HUDEP-2 (cell line): ENCODE measurements around the gene IL16.
A peak's percentile ranks its signal among the peaks of the same experiment; 100 is the strongest.
"Not testable (repeated sequence)": the region's sequence is repeated elsewhere in the genome, so short reads cannot be mapped to it uniquely, and the experiment has no call there.

Experiments
- DNase-seq, 76 experiments: peaks; one replicate each; lab custom pipeline; 2025; ENCODE audit not compliant: unreplicated experiment in 76 of 76; lab: John Stamatoyannopoulos, UW

Gene IL16

GRCh38 chr15:81309647-81310450 is 113.2 kb downstream of the IL16 start:
- no peak for DNase-seq

DNA sequence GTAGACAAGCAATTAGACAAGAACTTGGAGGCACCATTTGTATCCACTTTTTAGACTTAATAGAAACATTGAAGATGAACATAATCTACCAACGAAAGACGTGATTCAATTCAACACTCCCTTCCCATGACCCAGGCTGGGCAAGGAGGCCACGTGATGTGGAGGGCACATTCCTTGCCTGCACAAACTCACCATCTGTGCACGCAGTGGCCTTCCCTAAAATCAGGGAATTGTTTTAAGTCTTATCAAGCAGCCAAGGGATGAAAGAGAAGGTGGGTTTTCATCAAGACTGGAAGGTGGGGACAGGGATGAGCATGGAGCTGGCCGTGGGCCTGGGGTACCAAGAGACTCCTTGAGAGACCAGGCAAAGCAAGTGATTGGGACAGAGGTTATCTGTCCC is 113.8 kb downstream of the IL16 start:
- DNase-seq: no peak

DNA sequence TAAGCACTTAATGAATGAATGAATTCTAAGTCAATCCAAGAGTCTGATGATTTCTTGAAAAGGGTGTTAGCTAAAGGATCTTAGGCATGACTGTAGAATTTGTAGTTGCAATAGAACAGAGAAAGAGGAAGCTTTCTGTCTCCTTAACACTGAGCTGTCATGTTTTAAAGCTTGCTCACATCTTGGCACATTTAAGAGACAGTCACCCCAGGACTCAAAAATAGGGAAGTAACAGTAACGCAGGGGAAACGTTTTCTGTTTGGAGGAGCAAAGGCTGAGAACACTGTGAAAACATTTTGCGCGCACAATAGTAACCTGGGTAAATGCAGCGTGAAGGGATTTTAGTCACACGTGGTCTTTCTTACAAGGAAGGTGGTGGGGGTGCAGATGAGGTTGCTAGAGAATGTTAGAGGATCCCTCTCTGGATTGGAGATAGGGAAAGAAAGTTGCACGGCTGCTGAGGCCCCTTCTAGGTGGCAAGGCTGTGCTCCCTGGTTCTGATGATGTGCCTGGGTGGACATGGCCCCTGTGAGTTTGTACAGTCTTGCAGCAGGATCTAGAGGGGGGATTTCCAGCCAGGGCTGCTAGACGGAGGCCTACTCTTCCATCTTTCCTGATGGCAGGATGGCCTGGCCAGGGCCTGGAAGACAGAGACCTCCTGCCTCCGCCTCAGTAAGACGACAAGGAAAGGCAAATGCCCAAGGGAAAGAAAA is 115.2 kb downstream of the IL16 start:
- DNase-seq: no peak

- no peak for DNase-seq
These were observed 116.3 kb downstream of the IL16 start for GRCh38 chr15:81312790-81313543.

DNA sequence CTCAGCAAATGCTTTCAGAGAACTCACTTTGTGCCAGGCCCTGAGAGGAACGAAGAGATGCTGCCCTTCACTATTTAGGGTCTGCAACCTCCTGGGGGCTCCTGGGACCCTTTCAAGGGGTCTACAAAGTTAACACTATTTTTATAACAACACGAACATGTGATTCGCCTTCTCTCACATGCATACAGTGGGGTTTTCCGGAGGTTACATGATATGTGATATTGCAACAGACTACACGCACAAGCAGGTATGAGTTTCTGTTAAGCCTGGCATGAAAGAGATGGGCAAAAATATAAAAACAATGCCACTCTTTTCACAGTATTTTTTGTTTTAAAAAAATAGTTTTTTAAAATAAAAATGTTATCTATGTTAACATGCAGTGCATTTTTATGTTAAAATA is 117.0 kb downstream of the IL16 start:
- no peak for DNase-seq

- DNase-seq: no peak
These were observed 117.7 kb downstream of the IL16 start for GRCh38 chr15:81314378-81314777.

DNA sequence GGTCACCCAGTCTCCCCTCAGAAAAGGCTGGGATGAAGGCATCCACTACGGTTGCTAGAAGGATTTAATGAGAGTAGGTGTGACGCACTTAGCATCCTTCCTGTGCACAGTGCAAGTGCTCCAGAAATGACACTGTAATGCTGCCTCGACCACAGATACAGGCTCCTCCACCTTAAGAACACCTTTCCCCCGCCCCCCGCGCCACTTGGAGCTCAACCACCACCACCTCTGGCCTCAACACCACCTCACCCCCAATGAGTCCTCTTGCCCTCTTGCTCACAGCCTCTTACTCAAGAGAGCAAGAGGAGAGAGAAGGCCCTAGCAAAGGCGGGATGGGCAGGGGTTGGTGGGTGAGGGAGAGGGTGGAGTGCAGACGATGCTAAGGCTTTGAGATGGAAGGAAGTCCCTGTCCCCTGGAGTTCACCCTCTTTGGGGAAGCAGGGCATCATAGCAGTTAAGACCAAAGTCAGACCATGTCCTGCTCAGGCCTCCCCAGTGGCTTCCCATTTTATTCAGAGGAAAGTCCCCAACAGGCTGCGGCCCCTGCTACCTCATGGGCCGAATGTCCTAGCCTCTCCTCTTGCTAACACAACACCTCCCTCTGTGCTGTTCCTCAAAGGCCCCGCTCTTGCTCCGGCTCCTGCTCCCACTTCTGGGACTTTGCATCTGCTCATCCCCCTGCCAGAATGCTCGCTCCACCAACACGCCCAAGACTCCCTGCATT is 118.9 kb downstream of the IL16 start:
- no peak for DNase-seq

DNA sequence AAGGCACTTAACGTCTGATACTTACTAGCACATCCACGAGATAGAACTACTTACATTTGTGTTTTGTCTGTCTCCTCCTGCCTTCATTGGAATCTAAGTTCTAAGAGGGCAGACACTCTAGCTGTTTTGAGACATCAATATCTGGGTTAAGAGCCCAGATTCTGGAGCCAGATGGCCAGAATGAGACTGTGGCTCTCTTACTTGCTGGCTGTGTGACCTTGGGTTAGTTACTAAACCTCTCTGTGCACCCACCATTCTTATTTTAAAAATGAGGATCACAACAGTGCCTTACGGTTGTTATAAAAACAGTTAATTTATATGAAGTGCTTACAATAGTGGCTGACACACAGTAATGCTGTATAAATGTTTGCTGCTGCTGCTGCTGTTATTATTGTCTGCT is 119.6 kb downstream of the IL16 start:
- no peak for DNase-seq

DNA sequence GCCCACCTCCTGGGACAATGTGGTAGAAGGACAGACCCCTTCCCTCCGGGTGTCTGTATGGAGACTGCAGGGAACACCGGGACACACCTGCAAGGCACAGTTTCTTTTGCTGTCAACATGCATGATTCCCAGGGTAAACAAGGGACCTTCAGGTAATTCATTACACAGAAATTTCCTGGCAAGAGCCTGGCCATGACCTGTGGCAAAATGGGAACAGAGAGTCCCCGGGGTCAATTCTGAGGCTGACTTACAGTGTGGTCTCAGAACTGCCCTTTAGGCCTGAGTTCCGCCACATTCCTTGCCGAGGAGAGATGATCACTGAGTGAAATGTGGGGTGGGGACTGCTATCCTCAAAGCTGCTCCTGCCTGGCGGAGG is 121.0 kb downstream of the IL16 start:
- no peak for DNase-seq

- DNase-seq: no peak
These were observed 125.0 kb downstream of the IL16 start for GRCh38 chr15:81321667-81322066.

GRCh38 chr15:81322676-81323253 is 126.1 kb downstream of the IL16 start:
- peak in 31 of 76 experiments; percentile 3 to 63 (median 25) for DNase-seq

DNA sequence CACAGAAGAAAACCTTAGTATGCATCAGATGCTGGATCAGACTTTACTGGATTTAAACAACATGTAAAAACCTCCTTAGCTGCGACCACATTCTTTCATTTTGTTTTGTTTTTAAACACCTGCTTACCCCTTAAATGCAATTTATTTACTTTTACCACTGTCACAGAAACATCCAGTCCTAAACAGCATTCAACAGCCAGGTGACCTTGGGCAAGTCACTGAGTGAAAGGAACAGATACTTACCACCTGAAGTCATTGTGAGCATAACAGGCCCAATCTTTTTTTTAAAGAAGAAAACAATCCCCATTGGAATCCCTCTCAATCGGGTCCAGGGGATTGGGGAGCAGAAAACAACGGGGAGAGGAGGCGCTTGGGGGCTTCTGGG is 126.9 kb downstream of the IL16 start:
- DNase-seq: peak in 2 of 76 experiments; percentile 17 to 27

GRCh38 chr15:81323944-81324881 is 127.5 kb downstream of the IL16 start, which contains the start of gene STARD5:
STARD5 (minus strand) TSS chr15:81324141; CDS start chr15:81324099, 42 bp downstream.
- peak in 75 of 76 experiments; percentile 24 to 98 (median 93) for DNase-seq

DNA sequence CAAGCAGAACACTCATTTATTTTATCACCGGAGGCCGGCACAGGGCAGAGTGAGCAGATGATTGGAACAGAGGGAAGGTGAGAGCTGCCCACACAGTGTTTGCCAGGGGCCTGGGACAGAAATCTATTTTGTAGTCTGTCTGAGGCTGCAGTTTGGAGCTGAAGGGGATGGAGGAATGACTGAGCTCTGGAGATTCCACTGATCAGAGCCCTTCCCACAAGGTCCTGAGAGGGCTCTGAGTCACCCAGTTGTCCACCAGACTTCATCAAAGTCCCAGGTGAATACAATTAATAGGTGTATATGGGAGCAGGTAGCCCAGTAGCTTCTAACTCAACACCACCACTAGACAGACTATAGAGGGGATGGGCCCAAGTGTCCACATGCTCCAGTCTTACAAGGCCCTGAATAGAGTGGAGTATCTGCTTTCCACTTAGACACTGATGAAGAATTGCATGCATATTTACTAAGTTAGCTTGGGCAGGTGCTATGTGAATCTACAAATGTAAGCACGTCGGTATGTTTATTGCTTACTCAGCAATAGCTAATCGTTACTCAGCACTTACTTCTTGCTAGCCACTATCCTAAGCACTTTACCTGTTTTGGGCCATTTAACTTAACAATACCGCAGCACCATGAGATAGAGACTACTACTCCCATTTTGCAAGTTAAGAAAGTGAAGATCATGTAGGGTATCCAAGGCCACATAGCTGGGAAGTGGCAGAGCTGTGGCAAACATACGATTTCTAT is 130.0 kb downstream of the IL16 start:
- DNase-seq: no peak

GRCh38 chr15:81327516-81327915 is 130.8 kb downstream of the IL16 start:
- no peak for DNase-seq

GRCh38 chr15:81329446-81329845 is 132.8 kb downstream of the IL16 start:
- no peak for DNase-seq

DNA sequence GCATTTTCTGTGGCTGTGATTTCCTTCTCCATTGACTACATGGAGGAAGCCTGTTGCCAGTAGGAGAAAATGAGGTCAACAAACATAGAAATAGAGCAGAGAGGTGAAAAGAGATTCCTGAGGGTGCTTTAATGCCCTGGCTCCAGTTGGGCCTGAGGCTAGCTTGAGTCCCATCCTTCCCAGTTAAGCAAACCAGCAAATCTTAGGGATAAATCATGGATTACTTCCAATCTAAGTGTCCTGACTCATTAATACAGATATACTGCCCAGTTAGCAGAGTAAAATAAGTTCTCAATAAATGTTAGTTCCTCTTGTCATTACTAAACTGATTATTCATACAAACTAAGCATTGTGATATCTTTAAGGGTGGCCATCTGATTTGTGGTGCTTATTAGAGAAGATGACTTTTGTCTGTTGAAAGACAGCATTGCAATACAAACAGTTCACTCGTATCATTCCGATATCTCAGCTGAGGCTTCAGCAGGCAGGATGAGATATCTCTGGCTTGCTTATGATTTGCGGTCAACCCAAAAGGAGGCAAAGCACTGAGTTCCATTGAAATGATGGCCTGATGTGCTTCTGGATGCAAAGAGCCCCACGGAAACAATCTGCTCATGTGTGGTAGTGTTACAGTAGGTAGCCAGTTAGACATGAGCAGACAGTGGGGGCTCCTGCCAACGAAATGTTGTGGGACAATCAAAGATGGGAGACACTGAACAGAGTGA is 133.8 kb downstream of the IL16 start:
- DNase-seq: no peak

DNA sequence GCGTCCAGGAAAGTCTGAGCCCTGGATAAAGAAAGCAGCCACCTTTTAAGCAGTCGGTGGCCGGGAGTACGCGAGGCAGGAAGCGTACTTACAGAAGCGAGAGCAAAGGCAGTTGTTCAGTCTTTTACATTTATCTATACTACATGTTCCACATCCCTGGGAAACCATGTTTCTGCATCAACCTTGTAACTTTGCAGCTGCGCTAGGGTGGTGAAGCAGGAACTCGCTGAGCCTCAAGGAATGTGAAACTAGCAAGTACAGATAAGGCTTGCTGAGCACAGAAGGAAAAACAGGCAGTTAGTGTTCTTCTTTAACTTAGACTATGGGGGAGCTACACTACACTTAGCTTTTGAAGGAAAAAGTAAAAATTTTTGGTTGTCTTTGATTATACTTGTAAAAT is 134.5 kb downstream of the IL16 start:
- DNase-seq: not testable (repeated sequence)
